Calu3 (cell line): ENCODE data around the gene TRMT2A. TPM values are rescaled to one million over a fixed set of nuclear protein-coding genes. Genes with fewer than 3 reads are reported as not detected.

Source experiments
- BruUV-seq: library from RNA; stranded (reverse); fragments of 400-500 nt; replicated peaks from 2 replicates; lab custom pipeline; 2021; lab: Mats Ljungman, UMichigan
- CTCF ChIA-PET: fragments of 300-600 bp; sonication (Branson Sonifier 250); formaldehyde crosslinking; loops from one replicate; lab custom pipeline; 2022; ENCODE audit warnings: antibody characterized with exemption; lab: Charles Lee
- DNase-seq: peaks from one replicate; pipeline ENCODE4 v3.0.0; 2022
- H3K27ac Mint-ChIP-seq: one replicate; pipeline ENCODE4 v1.8.0; 2022; ENCODE audit warnings: mixed read lengths; ENCODE audit not compliant: unreplicated experiment
- H3K27me3 Mint-ChIP-seq: one replicate; pipeline ENCODE4 v1.8.0; 2022; ENCODE audit warnings: mixed read lengths; ENCODE audit not compliant: unreplicated experiment
- H3K36me3 Mint-ChIP-seq: one replicate; pipeline ENCODE4 v1.8.0; 2022; ENCODE audit warnings: mild to moderate bottlenecking, moderate library complexity, mixed read lengths; ENCODE audit not compliant: insufficient read depth, unreplicated experiment
- H3K4me1 Mint-ChIP-seq: one replicate; pipeline ENCODE4 v1.8.0; 2022; ENCODE audit warnings: mild to moderate bottlenecking, low read depth, mixed read lengths; ENCODE audit not compliant: unreplicated experiment
- H3K4me3 Mint-ChIP-seq: one replicate; pipeline ENCODE4 v1.8.0; 2022; ENCODE audit warnings: mild to moderate bottlenecking, low read depth, moderate library complexity, mixed read lengths; ENCODE audit not compliant: unreplicated experiment
- H3K9me3 Mint-ChIP-seq: one replicate; pipeline ENCODE4 v1.8.0; 2022; ENCODE audit warnings: low read depth, mixed read lengths; ENCODE audit not compliant: unreplicated experiment
- intact Hi-C: fragments of 100-400 bp; cut with micrococcal nuclease; formaldehyde crosslinking; loops from one replicate; pipeline ENCODE4 v1.10.0; 2022; ENCODE audit not compliant: unreplicated experiment
- total RNA-seq: library from RNA; stranded (reverse); gene quantifications from 2 replicates; pipeline ENCODE4 v1.2.3, GENCODE V29; 2022
- TF ChIP-seq, protein P1 (sequence below): fragments of 200-600 bp; IDR thresholded peaks from one replicate; pipeline ENCODE4 v1.8.0; 2022; ENCODE audit warnings: antibody characterized with exemption; ENCODE audit not compliant: unreplicated experiment

Gene TRMT2A
- total RNA-seq, 1 experiment from 2014 or later = 63.0 TPM

DNA sequence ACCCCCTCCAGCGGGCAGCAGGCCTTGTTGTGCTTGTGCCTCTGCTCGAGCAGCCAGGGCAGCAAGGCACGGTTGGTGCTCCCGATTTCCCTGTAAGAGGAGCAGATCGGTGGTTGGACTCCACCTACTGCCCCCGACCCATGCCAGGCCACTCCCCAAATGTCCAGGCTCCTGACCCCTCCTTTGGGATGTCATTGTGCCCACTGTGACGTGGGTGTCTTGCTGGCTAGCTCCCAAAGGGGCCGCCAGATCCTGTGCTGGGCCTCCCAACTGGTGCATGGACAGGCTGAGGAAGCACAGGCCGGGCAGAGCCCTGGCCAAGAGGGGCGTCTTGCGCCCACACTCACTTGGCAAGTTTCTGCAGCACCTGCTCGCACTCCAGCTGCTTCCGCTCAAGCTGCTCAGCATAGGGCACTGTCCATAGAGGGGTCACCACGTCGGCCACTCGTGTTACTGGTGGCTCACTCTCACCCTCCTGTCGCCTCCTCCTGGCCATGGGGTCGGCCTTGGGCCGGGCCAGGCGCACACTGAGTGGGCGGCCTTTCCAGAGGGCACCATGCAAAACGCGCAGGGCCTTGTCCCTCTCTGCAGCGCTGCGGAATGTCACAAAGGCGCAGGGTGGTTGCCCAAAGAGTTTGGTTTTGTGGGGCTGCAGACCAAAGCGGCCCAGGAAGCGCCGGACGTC, 1.2 kb downstream of the TRMT2A start, which contains the start of gene RANBP1:
RANBP1 (plus strand) TSS at position 414 of the 685 bp plus-strand sequence; CDS start at position 495, 81 bp downstream.
- no peak for DNase-seq
- Mint-ChIP-seq H3K4me1 (no peaks in the 10 kb centered on the region), H3K36me3 (peaks cover 91% of the 10 kb centered on the region), H3K27me3 (no peaks in the 10 kb centered on the region), H3K4me3 (peak within 1 kb of the TSS; percentile 95), H3K27ac (peak within 1 kb of the TSS; percentile 92), H3K9me3 (no peaks in the 10 kb centered on the region)
- TF ChIP-seq, protein P1, sequence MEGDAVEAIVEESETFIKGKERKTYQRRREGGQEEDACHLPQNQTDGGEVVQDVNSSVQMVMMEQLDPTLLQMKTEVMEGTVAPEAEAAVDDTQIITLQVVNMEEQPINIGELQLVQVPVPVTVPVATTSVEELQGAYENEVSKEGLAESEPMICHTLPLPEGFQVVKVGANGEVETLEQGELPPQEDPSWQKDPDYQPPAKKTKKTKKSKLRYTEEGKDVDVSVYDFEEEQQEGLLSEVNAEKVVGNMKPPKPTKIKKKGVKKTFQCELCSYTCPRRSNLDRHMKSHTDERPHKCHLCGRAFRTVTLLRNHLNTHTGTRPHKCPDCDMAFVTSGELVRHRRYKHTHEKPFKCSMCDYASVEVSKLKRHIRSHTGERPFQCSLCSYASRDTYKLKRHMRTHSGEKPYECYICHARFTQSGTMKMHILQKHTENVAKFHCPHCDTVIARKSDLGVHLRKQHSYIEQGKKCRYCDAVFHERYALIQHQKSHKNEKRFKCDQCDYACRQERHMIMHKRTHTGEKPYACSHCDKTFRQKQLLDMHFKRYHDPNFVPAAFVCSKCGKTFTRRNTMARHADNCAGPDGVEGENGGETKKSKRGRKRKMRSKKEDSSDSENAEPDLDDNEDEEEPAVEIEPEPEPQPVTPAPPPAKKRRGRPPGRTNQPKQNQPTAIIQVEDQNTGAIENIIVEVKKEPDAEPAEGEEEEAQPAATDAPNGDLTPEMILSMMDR = no peak
- CTCF ChIA-PET = no interaction called here
- BruUV-seq = no TSS peak
- intact Hi-C loops = no loop called here

DNA sequence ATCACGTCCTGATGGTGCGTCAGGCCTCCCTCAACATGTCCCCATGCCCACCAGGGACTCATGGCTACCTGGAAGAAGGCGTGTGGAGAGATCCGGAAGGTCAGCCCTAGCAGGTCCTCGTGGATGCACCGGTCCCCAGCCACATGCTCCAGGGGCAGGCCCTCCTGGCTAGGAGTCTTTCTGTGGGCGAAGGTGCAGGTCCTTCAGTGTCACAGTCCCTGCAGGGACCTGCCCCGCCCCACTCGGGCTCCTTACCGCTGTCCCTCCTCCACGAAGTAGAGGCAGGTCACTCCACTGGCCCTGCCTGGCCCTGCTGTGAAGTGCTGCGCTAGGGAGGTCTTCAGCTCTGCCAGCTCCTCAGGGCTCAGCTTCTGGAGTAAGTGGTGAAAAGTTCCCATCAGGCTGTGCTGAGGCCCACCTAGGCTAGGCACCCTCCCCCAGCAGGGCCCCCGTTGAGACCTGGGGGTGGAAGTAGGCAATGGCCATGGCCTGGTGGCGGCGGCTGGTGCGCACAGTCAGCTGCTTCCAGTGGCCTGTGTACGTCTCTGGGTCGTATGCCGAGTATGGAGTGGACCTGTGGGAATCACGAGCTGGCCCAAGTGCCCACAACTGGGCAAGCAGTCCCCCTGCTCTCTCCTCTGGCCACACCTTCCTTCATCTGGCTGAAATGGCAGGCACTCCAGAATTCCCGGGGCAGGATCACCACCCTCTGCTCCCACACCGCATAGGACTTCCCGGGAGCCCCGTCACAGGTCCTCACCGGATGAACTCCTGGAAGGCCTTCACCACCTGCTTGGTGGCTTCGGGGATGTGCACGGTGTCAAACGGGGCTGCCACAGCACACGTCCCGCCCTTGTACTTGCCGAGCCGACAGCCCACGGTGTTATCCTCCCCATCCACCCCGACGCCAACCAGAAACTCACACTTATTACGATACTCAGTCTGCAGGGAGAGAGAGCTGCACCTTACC, 2.2 kb downstream of the TRMT2A start:
- CTCF ChIA-PET = no interaction called here
- peak overlapping the region; percentile 67 for H3K27ac Mint-ChIP-seq
- TF ChIP-seq, protein P1 = no peak
- H3K36me3 Mint-ChIP-seq = peaks cover 91% of the 10 kb centered on the region
- no peaks in the 10 kb centered on the region for H3K9me3 Mint-ChIP-seq
- no peak for DNase-seq
- H3K4me1 Mint-ChIP-seq = no peaks in the 10 kb centered on the region
- peak overlapping the region; percentile 95 for H3K4me3 Mint-ChIP-seq
- intact Hi-C loops = no loop called here
- no peaks in the 10 kb centered on the region for H3K27me3 Mint-ChIP-seq
- no TSS peak for BruUV-seq

DNA sequence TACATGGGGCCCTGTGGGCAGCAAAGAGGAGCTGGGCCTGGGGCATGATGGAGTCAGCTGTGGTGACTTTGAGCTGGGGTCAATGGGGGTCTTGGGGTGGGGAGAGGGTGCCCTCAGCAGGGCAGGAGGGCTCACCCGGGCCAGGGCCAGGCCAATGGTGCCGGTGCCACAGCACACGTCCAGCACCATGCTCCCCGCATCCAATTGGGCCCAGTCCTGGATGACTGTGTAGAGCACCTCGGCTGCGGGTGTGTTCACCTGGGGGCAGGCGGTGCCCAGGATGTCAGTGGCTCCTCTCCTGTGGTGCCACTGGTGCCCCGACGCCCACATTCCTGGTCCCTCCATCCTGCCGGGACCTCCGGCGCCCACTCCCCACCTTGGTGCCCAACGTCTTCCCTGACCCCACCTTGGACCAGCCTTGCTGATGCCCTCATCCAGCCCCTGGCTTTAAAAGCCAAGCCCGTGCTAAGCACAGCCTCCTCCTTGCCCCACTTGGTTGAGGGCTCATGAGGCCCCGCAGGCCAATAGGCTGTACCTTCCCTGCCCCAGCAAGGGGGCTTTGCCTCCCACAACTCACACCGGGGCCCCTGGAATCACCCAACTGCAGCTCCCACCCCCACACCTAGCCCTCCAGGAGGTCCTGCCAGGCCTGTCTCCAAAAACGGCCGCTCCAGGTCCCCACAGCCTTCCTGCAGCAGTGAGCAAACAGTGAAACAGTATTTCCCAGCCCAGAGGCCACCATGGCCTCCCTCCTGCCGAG, 3.3 kb downstream of the TRMT2A start:
- no TSS peak for BruUV-seq
- CTCF ChIA-PET = no interaction called here
- Mint-ChIP-seq H3K4me1 (no peaks in the 10 kb centered on the region), H3K36me3 (peaks cover 87% of the 10 kb centered on the region), H3K27ac (peak overlapping the region; percentile 67), H3K9me3 (no peaks in the 10 kb centered on the region), H3K4me3 (peak overlapping the region; percentile 24), H3K27me3 (no peaks in the 10 kb centered on the region)
- intact Hi-C loops = no loop called here
- no peak for DNase-seq
- TF ChIP-seq, protein P1 = no peak
